AG09319 (cell line): ENCODE data around the gene NHS.
A peak's percentile ranks its signal among the peaks of the same experiment; 100 is the strongest.

ENCODE experiments used
- DNase-seq: peaks from one replicate; pipeline ENCODE4 v3.0.0-alpha.2; 2010; ENCODE audit warnings: low read depth; ENCODE audit errors: extremely low read depth
- TF ChIP-seq, protein P1 (sequence below): IDR thresholded peaks from 2 replicates; pipeline ENCODE4 v1.5.1; 2011; ENCODE audit warnings: low read depth, mild to moderate bottlenecking, inconsistent platforms, low read length, moderate library complexity

The NHS gene

DNA sequence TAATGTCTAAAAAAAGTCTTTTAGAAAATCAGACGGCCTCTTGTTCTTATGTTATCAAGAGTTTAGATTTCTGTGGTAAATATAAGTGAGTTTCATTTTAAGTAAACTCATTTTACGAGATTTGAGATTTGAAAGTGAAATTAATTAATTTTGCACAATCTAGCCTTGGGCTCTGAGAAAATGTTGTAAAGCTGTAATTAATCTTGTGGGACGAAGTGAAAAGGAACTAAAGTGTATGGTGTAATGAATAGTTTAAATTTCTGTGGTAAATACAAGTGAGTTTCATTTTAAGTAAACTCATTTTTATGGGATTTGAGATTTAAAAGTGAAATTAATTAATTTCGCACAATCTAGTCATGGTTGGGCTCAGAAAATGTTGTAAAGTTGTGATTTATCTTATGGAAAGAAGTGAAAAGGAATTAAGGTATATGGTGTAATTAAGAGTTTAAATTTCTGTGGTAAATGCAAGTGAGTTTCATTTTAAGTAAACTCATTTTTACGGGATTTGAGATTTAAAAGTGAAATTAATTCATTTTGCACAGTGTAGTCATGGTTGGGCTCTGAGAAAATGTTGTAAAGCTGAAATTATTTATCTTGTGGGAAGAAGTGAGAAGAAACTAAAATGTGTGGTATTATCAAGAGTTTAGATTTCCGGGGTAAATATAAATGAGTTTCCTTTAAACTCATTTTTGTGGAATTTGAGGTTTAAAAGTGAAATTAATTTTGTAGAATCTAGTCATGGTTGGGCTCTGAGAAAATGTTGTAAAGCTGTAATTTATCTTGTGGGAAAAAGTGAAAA lies 363.9 kb downstream of the NHS start:
- TF ChIP-seq, protein P1, sequence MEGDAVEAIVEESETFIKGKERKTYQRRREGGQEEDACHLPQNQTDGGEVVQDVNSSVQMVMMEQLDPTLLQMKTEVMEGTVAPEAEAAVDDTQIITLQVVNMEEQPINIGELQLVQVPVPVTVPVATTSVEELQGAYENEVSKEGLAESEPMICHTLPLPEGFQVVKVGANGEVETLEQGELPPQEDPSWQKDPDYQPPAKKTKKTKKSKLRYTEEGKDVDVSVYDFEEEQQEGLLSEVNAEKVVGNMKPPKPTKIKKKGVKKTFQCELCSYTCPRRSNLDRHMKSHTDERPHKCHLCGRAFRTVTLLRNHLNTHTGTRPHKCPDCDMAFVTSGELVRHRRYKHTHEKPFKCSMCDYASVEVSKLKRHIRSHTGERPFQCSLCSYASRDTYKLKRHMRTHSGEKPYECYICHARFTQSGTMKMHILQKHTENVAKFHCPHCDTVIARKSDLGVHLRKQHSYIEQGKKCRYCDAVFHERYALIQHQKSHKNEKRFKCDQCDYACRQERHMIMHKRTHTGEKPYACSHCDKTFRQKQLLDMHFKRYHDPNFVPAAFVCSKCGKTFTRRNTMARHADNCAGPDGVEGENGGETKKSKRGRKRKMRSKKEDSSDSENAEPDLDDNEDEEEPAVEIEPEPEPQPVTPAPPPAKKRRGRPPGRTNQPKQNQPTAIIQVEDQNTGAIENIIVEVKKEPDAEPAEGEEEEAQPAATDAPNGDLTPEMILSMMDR = no peak
- DNase-seq = no peak

DNA sequence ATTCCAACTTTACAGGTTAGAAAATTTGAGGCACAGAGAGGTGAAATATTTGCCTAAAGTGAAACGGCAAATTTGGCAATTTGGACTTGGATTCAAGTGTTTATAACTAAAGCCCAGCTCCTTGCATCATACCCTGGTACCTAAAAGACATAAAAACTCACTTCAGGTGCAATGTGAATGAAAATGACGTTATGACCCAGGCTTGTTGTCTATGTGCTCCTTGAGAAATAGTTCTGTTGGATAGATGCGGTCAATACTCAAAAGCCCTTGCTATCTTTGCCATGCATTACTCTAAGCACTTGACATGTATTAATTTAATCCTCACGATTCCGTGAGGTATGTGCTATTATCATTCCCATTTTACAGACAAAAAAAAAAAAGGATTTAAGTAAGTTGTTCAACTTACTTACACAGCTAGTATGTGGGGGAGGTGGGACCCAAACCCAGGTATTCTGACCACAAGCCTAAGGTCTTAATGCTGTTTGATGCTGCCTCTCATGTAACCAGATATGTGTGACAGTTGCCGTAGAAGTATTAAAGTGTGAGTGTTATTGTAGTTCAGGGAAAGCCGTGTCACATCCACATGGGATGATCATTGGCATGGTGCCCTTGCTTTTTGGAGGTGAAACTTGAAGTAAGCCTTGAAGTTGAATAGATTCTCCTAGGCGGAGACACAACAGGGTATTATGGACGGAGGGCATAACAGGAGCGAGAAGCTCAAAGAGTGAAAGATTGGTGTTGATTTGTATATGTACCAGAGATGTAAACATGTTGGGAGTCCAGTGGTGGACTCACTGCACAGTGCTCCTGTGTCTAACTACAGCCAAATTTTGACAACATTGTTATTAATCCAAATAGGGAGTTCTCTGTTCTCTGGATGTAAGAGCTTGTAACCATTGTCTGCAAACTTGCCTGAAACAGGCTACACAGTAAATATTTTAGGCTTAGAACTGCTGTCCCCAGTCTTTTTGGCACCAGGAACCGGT lies 365.4 kb downstream of the NHS start:
- TF ChIP-seq, protein P1 = no peak
- no peak for DNase-seq

DNA sequence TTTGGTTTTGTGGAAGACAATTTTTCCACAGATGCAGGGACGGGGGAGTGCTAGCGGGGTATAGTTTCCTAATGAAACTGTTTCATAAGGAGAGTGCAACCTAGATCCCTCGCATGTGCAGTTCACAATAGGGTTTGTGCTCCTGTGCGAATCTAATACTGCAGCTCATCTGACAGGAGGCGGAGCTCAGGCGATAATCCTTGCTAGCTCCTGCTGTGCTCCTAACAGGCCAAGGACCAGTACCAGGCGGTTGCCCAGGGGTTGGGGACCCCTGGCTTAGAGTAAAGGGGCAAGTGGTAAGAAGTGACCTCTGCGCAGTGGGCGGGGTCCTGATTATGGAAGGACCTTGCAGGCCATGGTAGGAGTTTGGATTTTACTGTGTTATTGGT lies 366.1 kb downstream of the NHS start:
- no peak for DNase-seq
- TF ChIP-seq, protein P1 = no peak

DNA sequence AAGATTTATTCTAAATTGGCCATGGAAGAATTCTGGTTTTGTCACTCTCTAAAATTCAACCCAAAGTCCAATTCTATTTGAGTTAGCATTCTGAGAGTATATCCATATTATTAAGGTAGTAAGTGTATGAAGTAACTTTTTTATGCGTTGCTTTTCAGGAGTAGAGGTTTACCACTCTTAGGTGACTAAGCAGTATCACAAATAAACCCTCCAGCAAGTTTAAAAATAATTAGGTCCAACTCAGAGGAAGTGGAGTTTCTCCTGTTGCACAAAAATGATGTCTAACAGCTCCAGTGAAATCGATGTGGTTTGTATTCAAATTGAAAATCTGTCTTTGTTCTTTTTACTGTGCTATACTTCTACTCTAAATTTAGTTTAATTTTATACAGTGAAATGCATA lies 368.9 kb downstream of the NHS start:
- TF ChIP-seq, protein P1 = no peak

DNA sequence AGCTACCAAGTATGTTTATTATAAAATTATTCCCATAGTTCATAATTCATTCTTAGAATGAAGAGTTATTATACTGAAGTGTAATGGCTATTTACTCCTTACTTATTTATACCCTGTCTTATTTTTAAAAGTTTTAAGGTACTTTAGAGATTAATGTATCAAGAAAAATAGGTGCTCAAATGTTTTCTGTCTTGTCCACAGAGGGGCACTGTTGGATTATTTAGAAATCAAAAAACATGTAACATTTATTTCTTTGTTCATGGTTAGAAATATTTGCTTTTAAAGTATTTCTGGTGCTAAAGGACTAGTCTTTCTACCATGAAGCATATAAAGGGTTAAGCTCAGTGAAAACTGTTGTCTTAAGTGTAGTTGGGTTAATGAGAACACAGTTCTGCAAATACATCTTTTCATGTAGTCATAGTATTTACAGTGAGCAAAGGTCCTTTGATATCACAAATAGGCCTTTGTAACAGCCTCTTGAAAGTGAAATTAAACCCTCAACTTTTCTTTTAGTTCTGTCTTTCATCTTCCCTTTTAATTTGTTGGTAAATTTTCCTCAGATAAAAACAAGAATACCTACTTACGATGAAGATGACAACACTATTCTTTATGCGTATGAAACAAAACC lies 370.0 kb downstream of the NHS start:
- no peak for DNase-seq

More for the DNA sequence above, 368.9 kb downstream of the NHS start:
- no peak for DNase-seq

DNA sequence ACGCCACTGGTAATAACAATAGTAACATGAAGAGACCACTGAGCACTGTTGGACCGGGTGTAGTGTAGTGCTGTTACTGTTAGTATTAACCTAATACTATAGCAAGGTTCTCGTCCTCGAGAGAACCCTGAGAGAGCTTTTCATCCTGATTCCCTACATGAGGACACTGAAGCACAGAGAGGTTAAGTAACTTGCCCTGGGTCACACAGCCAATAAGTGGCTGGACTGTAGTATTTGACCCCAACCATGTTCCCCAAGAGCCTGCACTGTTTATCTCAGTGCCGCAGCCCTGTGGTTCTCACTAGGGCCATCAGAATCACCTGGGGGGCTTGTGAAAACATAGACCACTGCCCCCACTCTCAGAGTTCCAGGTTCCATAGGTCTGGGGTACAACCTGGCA lies 372.7 kb downstream of the NHS start:
- TF ChIP-seq, protein P1 = no peak
- no peak for DNase-seq

More for the DNA sequence above, 370.0 kb downstream of the NHS start:
- TF ChIP-seq, protein P1 = peak; percentile 25
